BLaER1 (cell line): Measurements from ENCODE around the gene GASK1A.
"Not testable (repeated sequence)": the region's sequence is repeated elsewhere in the genome, so short reads cannot be mapped to it uniquely, and the experiment has no call there.

Experiments used
- H3K27ac ChIP-seq: shearing (Covaris generic); formaldehyde crosslinking; 2 replicates; pipeline ENCODE4 v1.8.1; 2022
- H3K27me3 ChIP-seq: shearing (Covaris generic); formaldehyde crosslinking; 2 replicates; pipeline ENCODE4 v1.8.1; 2022
- H3K36me3 ChIP-seq: shearing (Covaris generic); formaldehyde crosslinking; 2 replicates; pipeline ENCODE4 v1.8.1; 2022
- H3K4me1 ChIP-seq: shearing (Covaris generic); formaldehyde crosslinking; 2 replicates; pipeline ENCODE4 v1.8.1; 2022
- H3K4me2 ChIP-seq: shearing (Covaris generic); formaldehyde crosslinking; 2 replicates; pipeline ENCODE4 v1.8.1; 2022
- H3K4me3 ChIP-seq: shearing (Covaris generic); formaldehyde crosslinking; 2 replicates; pipeline ENCODE4 v1.8.1; 2022
- H3K9ac ChIP-seq: shearing (Covaris generic); formaldehyde crosslinking; 2 replicates; pipeline ENCODE4 v1.8.1; 2022
- H3K9me3 ChIP-seq: shearing (Covaris generic); formaldehyde crosslinking; 2 replicates; pipeline ENCODE4 v1.8.1; 2022
- H4K20me1 ChIP-seq: shearing (Covaris generic); formaldehyde crosslinking; 2 replicates; pipeline ENCODE4 v1.8.1; 2022
- Cebpa-rat ChIP-seq: shearing (Covaris generic); IDR thresholded peaks from 2 replicates; pipeline ENCODE4 v1.8.1; 2022

The GASK1A gene

DNA sequence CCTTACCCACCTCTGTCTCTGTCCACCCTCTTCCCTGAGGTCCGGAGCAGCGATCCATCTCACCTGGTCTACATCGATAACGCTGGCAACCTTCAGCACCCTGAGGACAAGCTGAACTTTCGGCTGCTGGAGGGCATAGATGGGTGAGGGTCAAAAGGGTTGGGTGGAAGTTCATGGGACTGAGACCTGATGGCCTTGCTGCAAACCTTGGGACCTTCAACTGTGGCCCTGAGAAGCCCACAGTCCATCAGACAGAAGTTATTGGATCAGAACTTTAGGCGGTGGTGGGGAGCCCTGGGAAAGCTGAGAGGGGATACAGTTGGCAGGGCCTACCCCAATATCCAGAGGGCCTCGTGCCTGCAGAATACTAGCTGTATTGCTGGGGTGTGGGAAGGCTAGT, 76.3 kb downstream of the GASK1A start:
- no peak overlapping the region for H3K27ac ChIP-seq
- no peaks in the 10 kb centered on the region for H3K27me3 ChIP-seq
- H3K9ac ChIP-seq, result no peak overlapping the region
- H3K4me1 ChIP-seq, result no peaks in the 10 kb centered on the region
- no peak for TF ChIP-seq Cebpa-rat
- H3K4me3 ChIP-seq, result no peak overlapping the region
- H3K4me2 ChIP-seq, result no peak overlapping the region
- H3K36me3 ChIP-seq, result no peaks in the 10 kb centered on the region
- H3K9me3 ChIP-seq, result peaks cover 5% of the 10 kb centered on the region; the same call in 1 of the 2 replicates
- H4K20me1 ChIP-seq, result no peaks in the 10 kb centered on the region

DNA sequence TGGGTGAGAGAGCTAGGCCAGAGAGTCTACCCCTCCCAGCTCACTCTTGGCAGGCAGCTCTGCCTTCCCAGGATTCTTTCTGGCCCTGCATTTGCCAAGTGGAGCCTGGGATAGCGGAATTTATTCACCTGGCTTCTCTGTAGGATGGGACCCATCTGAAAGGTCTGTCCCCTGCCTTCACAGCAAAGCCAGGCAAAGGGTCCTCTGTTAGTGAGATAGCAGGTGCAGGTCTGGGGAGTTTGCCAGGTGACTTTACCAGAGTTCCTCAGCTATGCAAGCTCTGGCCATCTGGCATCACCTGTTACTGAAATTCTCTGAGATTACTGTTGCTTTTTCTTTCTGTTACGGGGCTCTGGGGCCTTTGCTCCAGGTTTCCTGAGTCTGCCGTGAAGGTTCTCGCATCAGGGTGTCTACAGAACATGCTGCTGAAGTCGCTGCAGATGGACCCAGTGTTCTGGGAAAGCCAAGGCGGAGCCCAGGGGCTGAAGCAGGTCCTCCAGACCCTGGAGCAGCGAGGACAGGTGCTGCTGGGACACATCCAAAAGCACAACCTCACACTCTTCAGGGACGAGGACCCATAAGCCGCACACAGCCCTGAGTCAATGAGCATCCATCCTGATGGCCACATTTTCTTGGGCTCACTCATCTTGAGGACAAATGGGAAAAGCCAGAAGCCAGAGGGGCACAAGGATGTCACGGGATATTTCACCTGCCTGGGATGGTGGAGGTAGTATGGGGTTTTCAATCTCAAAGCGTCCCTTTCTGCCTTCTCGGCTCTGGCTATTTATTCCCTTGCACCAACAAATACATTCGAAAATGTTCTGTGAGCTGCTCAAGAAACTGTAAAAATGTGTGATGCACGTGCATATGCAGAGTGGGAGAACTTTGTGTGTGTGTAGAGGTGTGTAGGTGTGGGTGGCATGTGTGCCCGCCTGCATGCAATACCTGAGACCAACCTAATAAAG, 77.0 kb downstream of the GASK1A start:
- H3K9ac ChIP-seq, result no peak overlapping the region

GRCh38 chr3:43059456-43059855, 80.3 kb downstream of the GASK1A start:
- Histone ChIP-seq H3K4me3 (no peak overlapping the region), H3K4me2 (no peak overlapping the region), H3K9me3 (peaks cover 4% of the 10 kb centered on the region; the same call in 1 of the 2 replicates), H3K36me3 (no peaks in the 10 kb centered on the region), H3K4me1 (peaks cover 10% of the 10 kb centered on the region), H3K27me3 (no peaks in the 10 kb centered on the region), H3K27ac (no peak overlapping the region), H4K20me1 (no peaks in the 10 kb centered on the region), H3K9ac (no peak overlapping the region)
- no peak for TF ChIP-seq Cebpa-rat

More for the DNA sequence above, 77.0 kb downstream of the GASK1A start:
- no peak overlapping the region for H3K4me3 ChIP-seq
- H4K20me1 ChIP-seq, result no peaks in the 10 kb centered on the region
- H3K4me2 ChIP-seq, result no peak overlapping the region
- H3K4me1 ChIP-seq, result no peaks in the 10 kb centered on the region
- no peak for TF ChIP-seq Cebpa-rat
- H3K27me3 ChIP-seq, result no peaks in the 10 kb centered on the region
- H3K27ac ChIP-seq, result no peak overlapping the region
- no peaks in the 10 kb centered on the region for H3K36me3 ChIP-seq
- no peaks in the 10 kb centered on the region for H3K9me3 ChIP-seq

DNA sequence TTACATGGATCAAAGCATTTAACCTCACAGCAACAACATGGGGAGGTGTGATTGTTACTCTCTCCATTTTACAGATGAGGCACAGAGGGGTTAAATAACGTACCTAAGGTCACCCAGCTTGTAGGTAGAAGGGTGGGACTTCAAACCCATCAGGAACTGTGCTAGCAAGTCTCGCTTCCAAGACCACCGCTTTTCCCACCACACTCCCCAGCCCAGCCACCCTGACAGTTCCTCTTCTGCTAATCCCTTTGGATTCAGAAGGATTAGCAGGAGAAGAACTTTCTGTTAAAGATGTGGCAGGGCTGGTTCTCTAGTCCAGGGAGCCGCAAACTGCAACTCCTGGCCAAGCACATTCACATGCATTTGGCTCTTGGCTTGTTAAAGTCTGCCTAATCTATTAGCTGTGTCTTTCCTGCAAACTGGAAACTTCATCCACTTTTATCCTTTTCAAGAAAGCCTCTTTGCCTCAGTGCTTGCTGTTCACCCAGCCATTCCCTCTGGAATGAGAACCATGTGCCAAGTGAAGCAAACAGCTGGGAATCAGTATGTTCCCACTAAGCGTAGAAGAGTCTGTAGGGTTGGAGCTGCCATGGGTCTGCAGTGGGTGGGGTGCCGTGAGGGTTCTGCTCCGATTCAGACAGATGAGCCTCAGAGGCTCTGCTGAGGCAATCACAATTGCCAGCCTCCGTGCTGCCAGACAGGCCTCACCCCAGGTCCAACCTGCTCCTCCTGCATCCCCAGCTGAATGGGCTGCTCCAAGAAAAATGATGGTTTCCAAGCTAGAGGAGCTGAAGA, 82.2 kb downstream of the GASK1A start:
- no peak overlapping the region for H3K4me3 ChIP-seq
- no peaks in the 10 kb centered on the region for H3K27me3 ChIP-seq
- no peak overlapping the region for H3K27ac ChIP-seq
- no peak overlapping the region for H3K4me2 ChIP-seq
- peaks cover 8% of the 10 kb centered on the region; the same call in 1 of the 2 replicates for H3K9me3 ChIP-seq
- no peaks in the 10 kb centered on the region for H4K20me1 ChIP-seq
- TF ChIP-seq Cebpa-rat, result no peak
- H3K9ac ChIP-seq, result no peak overlapping the region
- peaks cover 10% of the 10 kb centered on the region for H3K4me1 ChIP-seq
- H3K36me3 ChIP-seq, result no peaks in the 10 kb centered on the region

DNA sequence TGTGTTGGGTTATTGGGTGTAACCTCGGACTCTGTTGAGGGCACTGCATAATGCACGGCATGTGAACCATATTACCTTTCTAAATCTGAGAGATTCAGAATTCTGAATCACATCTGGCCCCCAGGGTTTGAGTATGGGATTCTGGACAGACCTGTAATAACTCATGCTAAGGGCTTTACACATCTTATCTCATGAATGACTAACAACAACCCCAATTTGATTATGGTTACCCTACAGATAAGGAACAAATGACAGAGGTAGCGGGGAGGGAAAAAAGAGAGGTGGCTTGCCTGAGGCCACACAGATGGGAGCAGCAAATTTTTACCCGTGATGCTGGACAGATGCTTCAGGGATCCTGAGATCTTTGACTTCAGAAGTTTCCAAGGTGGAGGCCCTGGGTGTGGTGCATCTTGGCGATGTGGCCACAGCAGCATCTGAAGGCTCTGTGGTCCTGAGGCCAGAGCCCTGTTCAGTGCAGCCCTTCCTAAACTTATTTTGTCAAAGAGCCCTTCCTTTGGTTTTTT, 83.0 kb downstream of the GASK1A start:
- Histone ChIP-seq H3K9me3 (peaks cover 8% of the 10 kb centered on the region; the same call in 1 of the 2 replicates), H3K4me1 (peaks cover 10% of the 10 kb centered on the region), H3K4me3 (no peak overlapping the region), H4K20me1 (no peaks in the 10 kb centered on the region), H3K27me3 (no peaks in the 10 kb centered on the region), H3K9ac (no peak overlapping the region), H3K36me3 (no peaks in the 10 kb centered on the region), H3K4me2 (no peak overlapping the region; the same call in 1 of the 2 replicates), H3K27ac (no peak overlapping the region)
- TF ChIP-seq Cebpa-rat, result no peak

DNA sequence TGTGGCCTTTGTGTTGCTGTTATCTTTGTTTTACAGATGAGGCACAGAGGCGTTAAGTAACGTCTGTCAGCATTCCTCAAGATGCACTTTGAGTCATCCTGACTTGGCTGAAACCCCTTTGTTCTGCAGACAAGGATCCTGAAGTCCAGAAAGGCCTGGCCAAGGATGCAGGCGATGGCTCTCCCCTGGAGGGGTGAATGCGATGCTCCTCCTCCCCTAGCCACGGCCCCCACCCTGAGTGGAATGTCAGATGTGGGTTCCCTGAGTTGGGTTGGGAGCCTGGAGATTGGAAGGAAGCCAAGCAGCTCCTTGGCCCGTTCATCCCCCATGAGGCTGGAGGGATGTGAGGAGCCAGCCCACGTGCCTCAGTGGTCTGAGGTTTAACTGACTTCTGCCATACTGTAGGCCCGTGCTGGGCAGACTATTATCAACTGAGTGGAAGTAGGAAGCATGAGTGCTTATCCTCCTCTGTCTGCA, 83.5 kb downstream of the GASK1A start:
- Histone ChIP-seq H3K4me2 (peak overlapping the region; percentile 32), H3K36me3 (no peaks in the 10 kb centered on the region), H4K20me1 (no peaks in the 10 kb centered on the region), H3K4me1 (peaks cover 10% of the 10 kb centered on the region), H3K4me3 (no peak overlapping the region), H3K9me3 (peaks cover 8% of the 10 kb centered on the region; the same call in 1 of the 2 replicates), H3K27ac (no peak overlapping the region), H3K9ac (no peak overlapping the region), H3K27me3 (no peaks in the 10 kb centered on the region)
- no peak for TF ChIP-seq Cebpa-rat

- peak overlapping the region; percentile 32 for H3K4me2 ChIP-seq
- no peaks in the 10 kb centered on the region for H3K36me3 ChIP-seq
- no peak for TF ChIP-seq Cebpa-rat
- no peak overlapping the region for H3K4me3 ChIP-seq
- H3K9me3 ChIP-seq, result peaks cover 8% of the 10 kb centered on the region; the same call in 1 of the 2 replicates
- H3K9ac ChIP-seq, result no peak overlapping the region
- H3K27me3 ChIP-seq, result no peaks in the 10 kb centered on the region
- peaks cover 10% of the 10 kb centered on the region for H3K4me1 ChIP-seq
- no peak overlapping the region for H3K27ac ChIP-seq
- H4K20me1 ChIP-seq, result no peaks in the 10 kb centered on the region
These were observed 84.0 kb downstream of the GASK1A start for GRCh38 chr3:43063114-43063513.

- H3K4me3 ChIP-seq, H4K20me1 ChIP-seq, H3K27me3 ChIP-seq, H3K27ac ChIP-seq, H3K9me3 ChIP-seq, H3K36me3 ChIP-seq, H3K4me2 ChIP-seq, H3K4me1 ChIP-seq, H3K9ac ChIP-seq: not testable (repeated sequence)
These were observed 91.6 kb downstream of the GASK1A start for GRCh38 chr3:43070670-43071069.

DNA sequence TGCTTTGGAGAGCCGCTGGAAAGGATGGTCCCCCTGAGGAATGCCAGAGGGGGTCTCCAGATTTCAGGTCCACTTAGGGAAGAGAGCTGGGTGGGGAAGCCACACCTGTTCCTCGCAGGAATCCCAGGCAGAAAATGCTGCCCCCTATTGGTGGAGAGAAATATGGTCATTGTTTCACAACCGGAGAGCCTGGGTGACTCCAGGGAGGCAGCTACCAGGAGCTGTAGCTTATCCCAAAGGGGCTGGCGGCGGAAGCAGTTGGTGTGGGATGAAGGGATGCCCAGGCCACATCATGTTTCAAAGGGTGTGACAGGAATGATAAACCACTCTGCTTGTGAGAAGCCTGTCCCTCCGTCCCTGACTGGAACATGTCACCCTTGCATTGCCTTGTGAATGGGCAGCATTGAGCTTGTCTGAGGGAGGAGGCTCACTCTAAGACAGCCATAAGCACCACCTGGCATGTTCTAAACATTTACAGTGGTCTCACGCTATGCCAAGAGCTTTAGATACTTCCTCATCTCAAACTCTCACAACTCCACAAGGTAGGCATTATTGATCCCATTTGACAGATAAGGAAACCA, 92.3 kb downstream of the GASK1A start:
- Histone ChIP-seq H3K27ac (no peak overlapping the region), H3K9me3 (0 out of 2 replicates have a peak, but pooled peaks cover 4% of the 10 kb centered on the region), H3K4me2 (no peak overlapping the region), H3K27me3 (no peaks in the 10 kb centered on the region), H3K36me3 (no peaks in the 10 kb centered on the region), H3K4me1 (no peaks in the 10 kb centered on the region), H3K9ac (no peak overlapping the region), H4K20me1 (no peaks in the 10 kb centered on the region), H3K4me3 (no peak overlapping the region)
- TF ChIP-seq Cebpa-rat, result no peak
